H1 (cell line): Measurements from ENCODE around the gene MXD1. TPM values are rescaled to one million over a fixed set of nuclear protein-coding genes. Genes with fewer than 3 reads are reported as not detected.

Source experiments
- ATF3 ChIP-seq: IDR thresholded peaks from 2 replicates; pipeline ENCODE4 v1.6.1; 2011; ENCODE audit warnings: low read depth, mild to moderate bottlenecking, low read length; ENCODE audit not compliant: insufficient read depth
- GABPA ChIP-seq: IDR thresholded peaks from 2 replicates; pipeline ENCODE4 v1.6.1; 2011; ENCODE audit warnings: mild to moderate bottlenecking, low read length, moderate library complexity, borderline replicate concordance; ENCODE audit not compliant: insufficient read depth
- GTF2F1 ChIP-seq: IDR thresholded peaks from 2 replicates; pipeline ENCODE4 v1.6.1; 2012; ENCODE audit warnings: low read depth, low read length, improper control_type of control experiment, borderline replicate concordance
- KDM4A ChIP-seq: IDR thresholded peaks from one replicate; pipeline ENCODE4 v1.7.1; 2012; ENCODE audit warnings: low read depth, mild to moderate bottlenecking, moderate library complexity, low read length, inconsistent platforms; ENCODE audit not compliant: severe bottlenecking
- TAF7 ChIP-seq: optimal IDR thresholded peaks from 2 replicates; pipeline ENCODE3; 2011; ENCODE audit warnings: low read depth, mild to moderate bottlenecking, inconsistent platforms, low read length, moderate library complexity, borderline replicate concordance
- USF2 ChIP-seq: IDR thresholded peaks from 2 replicates; pipeline ENCODE4 v1.6.1; 2011; ENCODE audit warnings: low read length, improper control_type of control experiment
- YY1 ChIP-seq: IDR thresholded peaks from 2 replicates; pipeline ENCODE4 v1.6.1; 2011; ENCODE audit warnings: low read depth, mild to moderate bottlenecking, low read length
- polyA plus RNA-seq, 7 experiments: library from polyadenylated mRNA; depleted of rRNA in 3 of 7; stranded (reverse) in 5 of 7; unstranded in 2 of 7; fragments of >200 nt in 5 of 7; fragments of 200-250 nt in 2 of 7; gene quantifications; 1 replicate in 5 of 7; 2 replicates in 1 of 7; 4 replicates in 1 of 7; pipeline versions ENCODE4 v1.2.1 to v1.2.3, GENCODE V29; 2011 to 2013; ENCODE audit warnings: missing spikeins in 2 of 7, mixed read lengths in 2 of 7
- small RNA-seq: library from polyadenylated mRNA; stranded (forward); fragments of <200 nt; extraction: miRNeasy Mini kit (QIAGEN cat#:217004); gene quantifications from one replicate; pipeline ENCODE3, GENCODE V24; 2013; ENCODE audit not compliant: insufficient read depth
- total RNA-seq: library from RNA; stranded (reverse); fragmentation: NEBNext Ultra II Directional; extraction: Animal tissue kit (Norgen Biotek cat#: 25700); gene quantifications from 2 replicates; pipeline ENCODE4 v1.2.1, GENCODE V29; 2021

Gene MXD1
- total and polyA plus RNA-seq, 2 of the 8 experiments (the other 6 are each of a cell fraction or from before 2014, with no cell fraction given) = 1.6 to 2.6 TPM

- TF ChIP-seq GABPA (no peak), GTF2F1 (no peak), ATF3 (no peak), KDM4A (no peak), USF2 (no peak), TAF7 (no peak), YY1 (no peak)
Observed at GRCh38 chr2:69989441-69990105, 74.7 kb downstream of the MXD1 start (continued).

Small RNA genes within 50 kb of the gene (small RNA-seq; reads per million reads assigned to genes)
- not detected for gene RPL23AP92

Other genes starting within 250 kb of the MXD1 start
- 16.9 and 17.6 TPM in 2 replicates for gene ANXA4, start 173.0 kb upstream of the MXD1 start, total RNA-seq
- gene ANXA4, start 173.0 kb upstream of the MXD1 start, polyA plus RNA-seq (2011; rRNA removed) = 8.9 and 9.4 TPM in 2 replicates
- gene GMCL1, start 85.4 kb upstream of the MXD1 start, total RNA-seq = 21.9 and 26.1 TPM in 2 replicates
- 6.3 and 6.5 TPM in 2 replicates for gene GMCL1, start 85.4 kb upstream of the MXD1 start, polyA plus RNA-seq (2011; rRNA removed)
- 40.5 and 40.9 TPM in 2 replicates for gene SNRNP27, start 21.2 kb upstream of the MXD1 start, total RNA-seq
- 10.9 and 11.1 TPM in 2 replicates for gene SNRNP27, start 21.2 kb upstream of the MXD1 start, polyA plus RNA-seq (2011; rRNA removed)
- 0.86 and 0.95 TPM in 2 replicates for gene ASPRV1, start 46.5 kb downstream of the MXD1 start, total RNA-seq
- gene ASPRV1, start 46.5 kb downstream of the MXD1 start, polyA plus RNA-seq (2011; rRNA removed) = 0.42 and 0.59 TPM in 2 replicates
- 493 and 511 TPM in 2 replicates for gene PCBP1, start 172.4 kb downstream of the MXD1 start, total RNA-seq
- gene PCBP1, start 172.4 kb downstream of the MXD1 start, polyA plus RNA-seq (2011; rRNA removed) = 279 and 316 TPM in 2 replicates